NT2/D1 (cell line): ENCODE data around the gene CPNE5.

Experiments
- YY1 ChIP-seq: IDR thresholded peaks from 2 replicates; pipeline ENCODE4 v1.6.1; 2011; ENCODE audit not compliant: insufficient read length, insufficient read depth
- ZNF274 ChIP-seq: IDR thresholded peaks from 2 replicates; pipeline ENCODE4 v1.6.1; 2011; ENCODE audit warnings: mild to moderate bottlenecking, low read depth, low read length

- TF ChIP-seq YY1: no peak
- TF ChIP-seq ZNF274: no peak
Observed at GRCh38 chr6:36737043-36737785, 102.0 kb downstream of the CPNE5 start.
